GM12865 (cell line): ENCODE measurements around the gene MEIOB.

ENCODE experiments used
- DNase-seq: peaks from one replicate; pipeline ENCODE4 v3.0.0; 2010; ENCODE audit warnings: low read depth
- H3K4me3 ChIP-seq: 2 replicates; pipeline ENCODE4 v1.5.1; 2011; ENCODE audit warnings: mild to moderate bottlenecking, low read depth, low read length, control low read depth
- TF ChIP-seq, protein P1 (sequence below): IDR thresholded peaks from 2 replicates; pipeline ENCODE4 v1.5.1; 2011; ENCODE audit warnings: low read length, control low read depth, low read depth, inconsistent platforms; ENCODE audit not compliant: insufficient read depth; ENCODE audit errors: missing control alignments

MEIOB gene

DNA sequence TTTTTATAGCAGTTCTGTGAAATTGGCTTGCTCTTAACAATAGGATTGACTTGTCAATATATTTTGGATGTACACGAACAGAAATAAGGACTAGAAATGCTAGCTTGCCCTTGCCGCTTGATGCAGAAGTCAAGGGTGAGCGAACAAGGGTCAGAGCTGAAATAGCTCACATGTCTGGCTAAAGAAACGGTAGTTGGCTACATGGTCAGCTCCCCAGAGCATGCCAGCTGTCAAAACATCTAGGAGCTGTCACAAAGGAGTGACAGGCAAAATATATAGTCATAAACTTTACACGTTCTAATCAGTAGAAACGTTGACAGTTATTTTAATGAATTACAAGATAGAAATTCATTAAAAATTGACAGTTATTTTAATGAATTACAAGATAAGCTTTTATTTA is 2.9 kb upstream of the MEIOB start:
- H3K4me3 ChIP-seq: no peak overlapping the region
- peak; percentile 21 for DNase-seq
- TF ChIP-seq, protein P1, sequence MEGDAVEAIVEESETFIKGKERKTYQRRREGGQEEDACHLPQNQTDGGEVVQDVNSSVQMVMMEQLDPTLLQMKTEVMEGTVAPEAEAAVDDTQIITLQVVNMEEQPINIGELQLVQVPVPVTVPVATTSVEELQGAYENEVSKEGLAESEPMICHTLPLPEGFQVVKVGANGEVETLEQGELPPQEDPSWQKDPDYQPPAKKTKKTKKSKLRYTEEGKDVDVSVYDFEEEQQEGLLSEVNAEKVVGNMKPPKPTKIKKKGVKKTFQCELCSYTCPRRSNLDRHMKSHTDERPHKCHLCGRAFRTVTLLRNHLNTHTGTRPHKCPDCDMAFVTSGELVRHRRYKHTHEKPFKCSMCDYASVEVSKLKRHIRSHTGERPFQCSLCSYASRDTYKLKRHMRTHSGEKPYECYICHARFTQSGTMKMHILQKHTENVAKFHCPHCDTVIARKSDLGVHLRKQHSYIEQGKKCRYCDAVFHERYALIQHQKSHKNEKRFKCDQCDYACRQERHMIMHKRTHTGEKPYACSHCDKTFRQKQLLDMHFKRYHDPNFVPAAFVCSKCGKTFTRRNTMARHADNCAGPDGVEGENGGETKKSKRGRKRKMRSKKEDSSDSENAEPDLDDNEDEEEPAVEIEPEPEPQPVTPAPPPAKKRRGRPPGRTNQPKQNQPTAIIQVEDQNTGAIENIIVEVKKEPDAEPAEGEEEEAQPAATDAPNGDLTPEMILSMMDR: no peak

DNA sequence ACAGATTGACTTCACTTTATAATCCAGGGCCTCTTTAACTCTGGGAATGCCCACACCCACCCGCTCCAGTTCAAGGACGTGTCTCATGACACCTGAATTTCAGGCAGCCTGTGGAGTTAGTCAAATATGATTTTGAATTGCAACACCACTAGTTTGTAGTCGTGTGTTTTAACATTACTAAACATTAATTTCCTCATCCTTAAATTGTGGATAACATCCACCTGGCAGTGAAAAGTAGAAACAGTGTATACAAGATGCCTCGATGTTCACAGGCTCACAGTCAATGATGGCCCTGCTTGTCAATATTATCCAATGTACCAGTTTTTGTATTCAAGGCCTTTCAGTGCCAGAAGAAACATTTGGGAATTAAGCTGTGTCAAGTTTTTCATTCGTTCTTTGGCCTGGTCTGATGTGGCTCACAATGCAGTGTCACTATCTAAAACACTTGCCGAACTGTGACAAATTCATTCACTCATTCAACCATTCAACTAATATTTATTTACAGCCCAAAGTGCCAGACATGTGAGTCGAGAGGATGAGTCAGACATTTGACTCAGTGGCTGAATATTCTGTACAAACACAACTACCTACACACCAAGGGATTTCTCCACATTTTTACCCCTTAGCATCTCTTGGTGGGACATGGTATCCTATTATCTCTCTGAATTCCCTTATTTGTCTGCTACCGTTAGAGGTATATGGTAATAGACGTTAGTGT is 1.4 kb downstream of the MEIOB start:
- no peak for DNase-seq
- TF ChIP-seq, protein P1: no peak

DNA sequence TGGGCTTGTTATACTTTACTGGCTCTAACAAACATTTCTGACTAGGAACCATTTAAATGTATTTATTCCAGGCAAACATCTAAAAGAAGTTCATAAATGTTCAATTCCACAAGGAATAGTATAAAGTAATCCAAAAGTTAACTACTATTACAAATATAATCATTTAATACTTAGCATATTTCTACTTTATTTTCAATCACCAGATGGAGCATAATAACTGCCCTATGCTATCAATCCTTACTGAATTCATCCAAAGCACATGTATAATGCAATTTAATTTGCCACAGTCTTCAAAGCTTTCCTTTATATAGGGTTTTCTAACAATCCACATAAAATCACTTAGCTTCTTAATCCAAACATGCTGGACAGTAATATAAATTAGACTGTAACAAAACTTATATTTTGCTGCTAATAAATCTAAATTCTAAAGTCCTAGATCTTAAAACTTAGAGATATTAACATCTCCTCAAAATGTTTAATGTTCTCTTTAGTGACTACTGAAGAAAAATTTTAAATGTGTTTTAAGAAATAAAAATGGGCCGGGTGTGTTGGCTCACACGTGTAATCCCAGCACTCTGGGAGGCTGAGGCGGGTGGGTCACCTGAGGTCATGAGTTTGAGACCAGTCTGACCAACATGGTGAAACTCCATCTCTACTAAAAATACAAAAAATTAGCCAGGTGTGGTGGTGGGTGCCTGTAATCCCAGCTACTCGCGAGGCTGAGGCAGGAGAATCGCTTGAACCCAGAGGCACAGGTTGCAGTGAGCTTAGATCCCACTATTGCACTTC is 5.9 kb downstream of the MEIOB start:
- TF ChIP-seq, protein P1: no peak
- DNase-seq: no peak
- H3K4me3 ChIP-seq: no peak overlapping the region

More for the DNA sequence above, 1.4 kb downstream of the MEIOB start:
- no peak overlapping the region for H3K4me3 ChIP-seq

DNA sequence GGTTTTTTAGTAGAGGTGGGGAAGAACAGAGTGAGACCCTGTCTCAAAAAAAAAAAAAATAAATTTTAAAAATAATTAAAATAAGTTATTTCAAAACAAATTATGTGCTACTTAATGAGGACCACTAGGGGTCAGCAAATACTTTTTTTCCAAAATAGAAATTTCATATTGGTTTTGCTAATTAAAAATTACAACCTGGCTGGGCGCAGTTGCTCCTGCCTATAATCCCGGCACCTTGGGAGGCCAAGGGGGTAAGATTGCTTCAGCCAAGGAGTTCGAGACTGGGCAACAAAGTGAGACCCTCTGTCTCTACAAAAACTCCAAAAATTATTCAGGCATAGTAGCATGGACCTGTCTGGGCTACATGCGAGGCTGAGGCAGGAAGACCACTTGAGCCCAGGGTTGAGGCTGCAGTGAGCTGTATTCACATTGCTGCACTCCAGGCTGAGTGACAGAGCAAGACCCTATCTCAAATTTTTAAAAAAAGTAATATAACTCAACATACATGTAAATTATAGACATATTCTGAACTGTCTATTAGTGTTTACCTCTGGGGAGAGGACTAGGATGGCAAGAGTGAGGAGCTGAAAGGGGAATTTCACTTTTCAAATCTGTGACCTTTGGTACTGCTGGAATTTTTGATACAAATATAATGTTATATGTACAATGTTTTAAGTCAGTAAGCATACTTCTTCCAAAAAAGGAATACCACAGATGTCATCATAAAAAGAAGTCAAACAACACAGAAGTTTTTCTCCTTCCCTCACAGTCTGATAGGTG is 8.1 kb downstream of the MEIOB start:
- TF ChIP-seq, protein P1: peak; percentile 45
- peak; percentile 42 for DNase-seq

DNA sequence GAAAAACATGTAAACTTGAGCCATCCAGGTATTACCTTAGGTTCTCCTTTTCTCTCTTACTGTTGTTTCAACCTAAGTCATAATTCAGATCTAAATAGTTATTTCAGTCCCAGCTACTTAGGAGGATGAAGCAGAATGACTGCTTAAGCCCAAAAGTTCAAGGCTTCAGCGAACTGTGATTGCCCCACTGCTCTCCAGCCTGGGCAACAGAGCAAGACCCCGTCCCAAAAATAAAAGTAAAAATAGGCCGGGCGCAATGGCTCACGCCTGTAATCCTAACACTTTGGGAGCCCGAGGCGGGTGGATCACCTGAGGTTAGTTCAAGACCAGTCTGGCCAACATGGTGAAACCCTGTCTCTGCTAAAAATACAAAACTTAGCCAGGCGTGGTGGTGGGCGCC is 9.6 kb downstream of the MEIOB start:
- H3K4me3 ChIP-seq: no peak overlapping the region
- TF ChIP-seq, protein P1: no peak
- DNase-seq: no peak

More for the DNA sequence above, 8.1 kb downstream of the MEIOB start:
- no peak overlapping the region for H3K4me3 ChIP-seq

DNA sequence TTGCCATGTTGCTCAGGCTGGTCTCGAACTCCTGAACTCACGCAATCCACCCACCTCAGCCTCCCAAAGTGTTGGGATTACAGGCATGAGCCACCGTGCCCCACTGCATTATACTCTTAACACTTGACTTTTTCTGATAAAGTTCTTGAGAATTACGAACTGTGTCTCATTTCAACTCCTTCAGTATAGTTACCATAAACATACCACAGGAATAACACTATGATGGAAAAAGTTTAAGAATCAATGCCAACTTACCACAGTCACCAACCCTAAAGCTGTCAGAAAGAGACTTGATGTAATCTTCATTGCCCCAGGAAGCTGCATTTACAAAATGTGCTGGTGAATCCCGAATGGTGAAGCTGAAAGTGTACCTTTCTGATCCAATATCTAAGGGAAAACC is 10.2 kb downstream of the MEIOB start:
- H3K4me3 ChIP-seq: no peak overlapping the region
- no peak for DNase-seq
- TF ChIP-seq, protein P1: no peak
